DOHH2 (cell line): ENCODE measurements around the gene CTNNBL1.

Source experiments
- CTCF ChIP-seq: fragments of 200-600 bp; sonication (generic); IDR thresholded peaks from one replicate; pipeline ENCODE4 v1.5.1; 2014; ENCODE audit warnings: antibody characterized with exemption, mild to moderate bottlenecking, low read depth, low read length; ENCODE audit not compliant: poor library complexity, severe bottlenecking
- EZH2phosphoT487 ChIP-seq: fragments of 200-600 bp; sonication (generic); IDR thresholded peaks from 2 replicates; pipeline ENCODE4 v1.6.1; 2017; ENCODE audit warnings: borderline replicate concordance, mild to moderate bottlenecking, antibody characterized with exemption, low read length, moderate library complexity, mixed read lengths

DNA sequence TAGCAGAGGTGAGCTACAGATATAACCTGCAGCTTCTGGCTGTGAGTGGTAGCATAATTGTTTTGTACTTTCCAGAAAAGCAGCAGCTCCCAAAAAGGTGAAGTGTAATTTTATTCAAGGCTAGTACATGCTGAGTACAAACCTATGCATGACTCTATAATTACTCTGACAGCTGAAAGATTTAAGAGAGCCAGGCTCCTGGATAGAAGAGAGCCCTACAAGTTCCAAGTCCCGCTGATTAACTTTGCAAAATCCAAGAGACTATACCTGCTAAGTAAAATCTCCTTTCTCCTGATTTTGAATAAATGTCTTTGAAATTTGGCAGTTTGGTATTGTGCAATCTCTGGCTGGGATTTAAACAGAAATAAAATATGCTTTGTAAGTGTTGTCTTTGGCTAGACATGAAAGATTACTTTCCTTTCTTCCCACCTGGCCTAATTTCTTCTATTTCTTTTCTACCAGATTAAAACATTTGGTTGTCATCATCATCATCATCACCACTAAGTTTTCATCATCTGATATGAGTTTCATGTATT is 79.5 kb downstream of the CTNNBL1 start:
- TF ChIP-seq EZH2phosphoT487 (no peak), CTCF (no peak)
